HG03439 (cell line): ENCODE results near the gene ADIG.
"Not testable (repeated sequence)": the region's sequence is repeated elsewhere in the genome, so short reads cannot be mapped to it uniquely, and the experiment has no call there.

Experiments
- ATAC-seq: cut with Tn5 transposase; IDR thresholded peaks from one replicate; pipeline ENCODE4 v1.9.1; 2021; ENCODE audit warnings: mild to moderate bottlenecking, moderate library complexity; ENCODE audit not compliant: unreplicated experiment

Gene ADIG

GRCh38 chr20:38569747-38570525 lies 11.1 kb upstream of the ADIG start:
- ATAC-seq: no peak

- ATAC-seq: no peak
Observed at GRCh38 chr20:38573413-38573812, 7.6 kb upstream of the ADIG start.

- ATAC-seq: no peak
Observed at GRCh38 chr20:38579219-38579910, 1.6 kb upstream of the ADIG start.

- ATAC-seq: no peak
Observed at GRCh38 chr20:38579921-38580320, 1.1 kb upstream of the ADIG start.

GRCh38 chr20:38581830-38582358 lies 897 bp downstream of the ADIG start:
- no peak for ATAC-seq

GRCh38 chr20:38583306-38583705 lies 2.3 kb downstream of the ADIG start:
- no peak for ATAC-seq

GRCh38 chr20:38584099-38584763 lies 3.2 kb downstream of the ADIG start:
- no peak for ATAC-seq

GRCh38 chr20:38585404-38586180 lies 4.6 kb downstream of the ADIG start:
- no peak for ATAC-seq

GRCh38 chr20:38586181-38586525 lies 5.2 kb downstream of the ADIG start:
- no peak for ATAC-seq

- ATAC-seq: no peak
Observed at GRCh38 chr20:38588303-38588702, 7.3 kb downstream of the ADIG start.

- ATAC-seq: no peak
Observed at GRCh38 chr20:38589351-38589750, 8.4 kb downstream of the ADIG start.

GRCh38 chr20:38589967-38590675 lies 9.1 kb downstream of the ADIG start:
- ATAC-seq: no peak

- no peak for ATAC-seq
Observed at GRCh38 chr20:38590676-38591473, 9.9 kb downstream of the ADIG start.

GRCh38 chr20:38591474-38592410 lies 10.7 kb downstream of the ADIG start:
- no peak for ATAC-seq

- not testable (repeated sequence) for ATAC-seq
Observed at GRCh38 chr20:38592411-38592790, 11.4 kb downstream of the ADIG start.

- ATAC-seq: not testable (repeated sequence)
Observed at GRCh38 chr20:38594281-38594680, 13.3 kb downstream of the ADIG start.

GRCh38 chr20:38595886-38596285 lies 14.9 kb downstream of the ADIG start:
- ATAC-seq: not testable (repeated sequence)

GRCh38 chr20:38599410-38599882 lies 18.4 kb downstream of the ADIG start:
- no peak for ATAC-seq
